B cell (primary cell): ENCODE data around the gene MLKL. TPM values are rescaled to one million over a fixed set of nuclear protein-coding genes. Genes with fewer than 3 reads are reported as not detected.

Experiments used
- ATAC-seq: fragments of 200-7000 bp; cut with Tn5 transposase; one replicate; pipeline ENCODE4 v1.10.0; 2021; ENCODE audit warnings: low read depth, mild to moderate bottlenecking, moderate number of reproducible peaks, moderate library complexity
- CTCF ChIA-PET: fragments of 350-600 bp; sonication (Branson Sonifier 250); formaldehyde crosslinking; loops from one replicate; lab custom pipeline; 2021; ENCODE audit warnings: antibody characterized with exemption, inconsistent platforms; lab: Charles Lee
- POLR2A ChIA-PET: fragments of 350-600 bp; sonication (Branson Sonifier 250); formaldehyde crosslinking; loops from one replicate; lab custom pipeline; 2021; ENCODE audit warnings: antibody characterized with exemption; lab: Charles Lee
- DNase-seq: peaks from one replicate; pipeline ENCODE4 v3.0.0; 2013
- H2AFZ ChIP-seq: 2 replicates; pipeline ENCODE4 v1.6.1; 2012; ENCODE audit warnings: mild to moderate bottlenecking, low read depth, low read length; ENCODE audit not compliant: insufficient read depth, poor library complexity, severe bottlenecking
- H3K27ac ChIP-seq, 2 donors: 1 replicate in 1 of 2; 2 replicates in 1 of 2; pipeline ENCODE4 v1.5.1; 2012 to 2013; ENCODE audit warnings: low read length in 2 of 2, mild to moderate bottlenecking in 2 of 2, moderate library complexity in 1 of 2
- H3K27me3 ChIP-seq, 4 experiments: fragments of 200-600 bp in 1 of 4; sonication (generic) in 1 of 4; replicated peaks in 1 of 4; 1 replicate in 2 of 4; 2 replicates in 2 of 4; pipeline versions ENCODE4 v1.6.1 to v1.7.0; 2013 to 2016; ENCODE audit warnings: low read length in 3 of 4, mild to moderate bottlenecking in 2 of 4, mixed read lengths in 1 of 4, moderate library complexity in 1 of 4; ENCODE audit not compliant: insufficient read depth in 4 of 4, control insufficient read depth in 3 of 4; ENCODE audit errors: control extremely low read depth in 1 of 4
- H3K36me3 ChIP-seq, 2 experiments: replicated peaks in 1 of 2; 1 replicate in 1 of 2; 2 replicates in 1 of 2; pipeline versions ENCODE4 v1.6.1 to v1.7.1; 2013; ENCODE audit warnings: low read length in 1 of 2; ENCODE audit not compliant: insufficient read depth in 2 of 2, control insufficient read depth in 1 of 2; ENCODE audit errors: control extremely low read depth in 1 of 2, extremely low read depth in 1 of 2
- H3K4me1 ChIP-seq, 2 donors: fragments of 200-600 bp in 1 of 2; sonication (generic) in 1 of 2; 1 replicate in 1 of 2; 2 replicates in 1 of 2; pipeline versions ENCODE4 v1.5.1 to v1.6.1; 2013 to 2017; ENCODE audit warnings: low read length in 2 of 2; ENCODE audit not compliant: control insufficient read depth in 2 of 2, insufficient read depth in 2 of 2
- H3K4me2 ChIP-seq: replicated peaks from 2 replicates; pipeline ENCODE3; 2012; ENCODE audit warnings: mild to moderate bottlenecking, low read depth, low read length; ENCODE audit not compliant: poor library complexity, severe bottlenecking
- H3K4me3 ChIP-seq, 5 experiments: fragments of 200-600 bp in 1 of 5; sonication (generic) in 1 of 5; 1 replicate in 3 of 5; 2 replicates in 2 of 5; pipeline versions ENCODE4 v1.5.1 to v1.7.0; 2011 to 2016; ENCODE audit warnings: low read length in 4 of 5, mild to moderate bottlenecking in 4 of 5, low read depth in 2 of 5, control low read depth in 1 of 5, moderate library complexity in 1 of 5; ENCODE audit not compliant: insufficient read depth in 1 of 5; ENCODE audit errors: control extremely low read depth in 1 of 5, extremely low read depth in 1 of 5
- H3K79me2 ChIP-seq: fragments of 200-600 bp; sonication (generic); one replicate; pipeline ENCODE4 v1.6.0; 2016; ENCODE audit warnings: low read length; ENCODE audit not compliant: control insufficient read depth, insufficient read depth
- H3K9ac ChIP-seq: fragments of 200-600 bp; sonication (generic); 2 replicates; pipeline ENCODE4 v1.6.1; 2017; ENCODE audit warnings: mild to moderate bottlenecking, low read length, moderate library complexity
- H3K9me3 ChIP-seq, 3 donors: one replicate each; pipeline versions ENCODE4 v1.6.1 to v1.7.1; 2013; ENCODE audit warnings: low read length in 2 of 3; ENCODE audit not compliant: control insufficient read depth in 2 of 3, insufficient read depth in 1 of 3; ENCODE audit errors: control extremely low read depth in 1 of 3
- H4K20me1 ChIP-seq: 2 replicates; pipeline ENCODE4 v1.6.0; 2012; ENCODE audit warnings: mild to moderate bottlenecking, low read length; ENCODE audit not compliant: insufficient read depth, control insufficient read depth, poor library complexity, severe bottlenecking
- H3K27ac Mint-ChIP-seq: one replicate; pipeline ENCODE4 v1.8.0; 2021; ENCODE audit warnings: mixed read lengths
- H3K27me3 Mint-ChIP-seq: one replicate; pipeline ENCODE4 v1.8.0; 2021; ENCODE audit warnings: mixed read lengths
- H3K4me1 Mint-ChIP-seq: one replicate; pipeline ENCODE4 v1.8.0; 2021; ENCODE audit warnings: mixed read lengths
- H3K4me3 Mint-ChIP-seq: one replicate; pipeline ENCODE4 v1.8.0; 2021; ENCODE audit warnings: mixed read lengths
- H3K9me3 Mint-ChIP-seq: one replicate; pipeline ENCODE4 v1.8.0; 2022; ENCODE audit warnings: mixed read lengths; ENCODE audit not compliant: insufficient read depth
- CTCF ChIP-seq: fragments of 200-600 bp; IDR thresholded peaks from one replicate; pipeline ENCODE4 v1.8.0; 2022; ENCODE audit warnings: antibody characterized with exemption, mild to moderate bottlenecking
- EZH2 ChIP-seq: IDR thresholded peaks from 2 replicates; pipeline ENCODE4 v1.6.1; 2012; ENCODE audit warnings: borderline replicate concordance, low read depth, mild to moderate bottlenecking, moderate library complexity, low read length; ENCODE audit not compliant: insufficient read depth, poor library complexity, severe bottlenecking
- WGBS: methylation state at CpG from one replicate; pipeline ENCODE4 v1.1.5; 2013; ENCODE audit warnings: missing lambda C conversion rate; ENCODE audit not compliant: insufficient coverage; 5-methylcytosine and 5-hydroxymethylcytosine counted together
- intact Hi-C: fragments of 100-400 bp; cut with micrococcal nuclease; formaldehyde crosslinking; loops from one replicate; pipeline ENCODE4 v1.10.0; 2022
- polyA minus RNA-seq: library from RNA; depleted of rRNA, polyadenylated mRNA; stranded (reverse); fragments of >200 nt; gene quantifications from 2 replicates; pipeline ENCODE4 v1.2.3, GENCODE V29; 2012
- polyA plus RNA-seq: library from polyadenylated mRNA; depleted of rRNA; stranded (reverse); fragments of >200 nt; gene quantifications from 2 replicates; pipeline ENCODE4 v1.2.3, GENCODE V29; 2012
- total RNA-seq, 2 donors: library from RNA; stranded (reverse); fragments of 120-200 nt in 1 of 2; gene quantifications; 1 replicate in 1 of 2; 2 replicates in 1 of 2; pipeline versions ENCODE4 v1.2.3 to v1.2.4, GENCODE V29; 2013 to 2022

MLKL gene
- total RNA-seq = 13.3 and 13.4 TPM in 2 replicates
- total RNA-seq (2013) = 21.9 TPM
- polyA plus RNA-seq = 19.7 and 21.4 TPM in 2 replicates
- polyA minus RNA-seq = 10.5 and 10.6 TPM in 2 replicates

- Mint-ChIP-seq H3K4me3 (peak within 1 kb of the TSS; percentile 92), H3K9me3 (no peaks in the 10 kb centered on the region), H3K27me3 (no peaks in the 10 kb centered on the region), H3K4me1 (peaks cover 50% of the 10 kb centered on the region), H3K27ac (peak within 1 kb of the TSS; percentile 95)
- intact Hi-C loops = loop anchor here (1.0 to 10.0 kb wide), 3 partner anchors 9 to 684 kb away; partner anchors contain the start of gene RFWD3
- Histone ChIP-seq H3K9ac (peak within 1 kb of the TSS; percentile 74), H3K4me3 (peak within 1 kb of the TSS; percentile 72 to 90 (median 83)), H3K4me2 (peak within 1 kb of the TSS; percentile 80), H3K27ac (peak within 1 kb of the TSS; percentile 79 to 82), H3K27me3 (no peaks in the 10 kb centered on the region), H3K36me3 (no peaks in the 10 kb centered on the region), H2AFZ (peak within 1 kb of the TSS; percentile 80), H3K9me3 (no peaks in the 10 kb centered on the region), H3K4me1 (peaks cover 33 to 42% of the 10 kb centered on the region in 2 donors), H4K20me1 (no peaks in the 10 kb centered on the region), H3K79me2 (peaks cover 14% of the 10 kb centered on the region)
- 1% methylated on average over 31 of the region's 35 CpGs for WGBS
- TF ChIP-seq CTCF = no peak
- no peak for TF ChIP-seq EZH2
- ATAC-seq = peak; percentile 62
- DNase-seq = peak; percentile 60
- ChIA-PET CTCF (interaction anchor here (0.7 to 4.7 kb wide), 6 partner anchors 8 to 162 kb away, joined by 3 to 26 read pairs (median 5); partner anchors contain the start of genes FA2H and RFWD3), POLR2A (interaction anchor here (0.6 to 1.6 kb wide), 5 partner anchors 17 to 404 kb away, joined by 3 to 6 read pairs (median 4); partner anchors contain the start of genes PSMD7 and RFWD3)
Measured at GRCh38 chr16:74700438-74701225, at the start of gene MLKL. MLKL (minus strand) TSS chr16:74700862; CDS start chr16:74695757, 5,105 bp downstream.
